Measurements from ENCODE around the gene HERC6. TPM values are rescaled to one million over a fixed set of nuclear protein-coding genes. Genes with fewer than 3 reads are reported as not detected.

Gene HERC6
- total and polyA plus RNA-seq, 2 experiments from 2014 or later = 7.7 to 11.5 TPM

DNA sequence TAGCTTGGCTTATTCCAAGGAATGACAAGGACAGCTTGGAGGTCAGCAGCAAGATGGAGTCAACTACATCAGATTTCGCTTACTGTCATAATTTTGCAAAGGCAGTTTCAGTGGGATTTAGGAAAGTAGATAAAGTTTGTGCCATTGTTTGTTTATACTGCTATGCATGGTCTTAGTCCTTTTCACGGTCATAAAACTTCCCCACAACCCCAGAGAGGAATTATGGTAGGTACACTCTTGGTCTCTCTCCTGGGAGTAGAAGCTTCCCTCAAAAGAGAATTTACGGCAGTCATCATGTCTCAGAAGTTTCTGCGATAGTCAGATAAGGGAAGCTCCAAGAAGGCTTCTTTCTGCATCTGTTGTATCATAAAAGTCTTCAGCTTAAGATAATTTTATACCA is 27.9 kb upstream of the HERC6 start:
- H3K27ac ChIP-seq = no peak overlapping the region
- no peaks in the 10 kb centered on the region for H3K4me1 ChIP-seq (ENCODE audit: low read depth)
- no peaks in the 10 kb centered on the region for H3K27me3 ChIP-seq
- peaks cover 2% of the 10 kb centered on the region for H3K9me3 ChIP-seq (ENCODE audit: low read depth)
- DNase-seq (ENCODE audit: low read depth in 1 of 2, low spot score in 1 of 2) = no peak
- H3K36me3 ChIP-seq = no peaks in the 10 kb centered on the region
- TF ChIP-seq, protein P1, sequence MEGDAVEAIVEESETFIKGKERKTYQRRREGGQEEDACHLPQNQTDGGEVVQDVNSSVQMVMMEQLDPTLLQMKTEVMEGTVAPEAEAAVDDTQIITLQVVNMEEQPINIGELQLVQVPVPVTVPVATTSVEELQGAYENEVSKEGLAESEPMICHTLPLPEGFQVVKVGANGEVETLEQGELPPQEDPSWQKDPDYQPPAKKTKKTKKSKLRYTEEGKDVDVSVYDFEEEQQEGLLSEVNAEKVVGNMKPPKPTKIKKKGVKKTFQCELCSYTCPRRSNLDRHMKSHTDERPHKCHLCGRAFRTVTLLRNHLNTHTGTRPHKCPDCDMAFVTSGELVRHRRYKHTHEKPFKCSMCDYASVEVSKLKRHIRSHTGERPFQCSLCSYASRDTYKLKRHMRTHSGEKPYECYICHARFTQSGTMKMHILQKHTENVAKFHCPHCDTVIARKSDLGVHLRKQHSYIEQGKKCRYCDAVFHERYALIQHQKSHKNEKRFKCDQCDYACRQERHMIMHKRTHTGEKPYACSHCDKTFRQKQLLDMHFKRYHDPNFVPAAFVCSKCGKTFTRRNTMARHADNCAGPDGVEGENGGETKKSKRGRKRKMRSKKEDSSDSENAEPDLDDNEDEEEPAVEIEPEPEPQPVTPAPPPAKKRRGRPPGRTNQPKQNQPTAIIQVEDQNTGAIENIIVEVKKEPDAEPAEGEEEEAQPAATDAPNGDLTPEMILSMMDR (IDR thresholded peaks at IDR 0.05; ENCODE audit: low read depth, low read length) = no peak
- H3K4me3 ChIP-seq = no peak overlapping the region

DNA sequence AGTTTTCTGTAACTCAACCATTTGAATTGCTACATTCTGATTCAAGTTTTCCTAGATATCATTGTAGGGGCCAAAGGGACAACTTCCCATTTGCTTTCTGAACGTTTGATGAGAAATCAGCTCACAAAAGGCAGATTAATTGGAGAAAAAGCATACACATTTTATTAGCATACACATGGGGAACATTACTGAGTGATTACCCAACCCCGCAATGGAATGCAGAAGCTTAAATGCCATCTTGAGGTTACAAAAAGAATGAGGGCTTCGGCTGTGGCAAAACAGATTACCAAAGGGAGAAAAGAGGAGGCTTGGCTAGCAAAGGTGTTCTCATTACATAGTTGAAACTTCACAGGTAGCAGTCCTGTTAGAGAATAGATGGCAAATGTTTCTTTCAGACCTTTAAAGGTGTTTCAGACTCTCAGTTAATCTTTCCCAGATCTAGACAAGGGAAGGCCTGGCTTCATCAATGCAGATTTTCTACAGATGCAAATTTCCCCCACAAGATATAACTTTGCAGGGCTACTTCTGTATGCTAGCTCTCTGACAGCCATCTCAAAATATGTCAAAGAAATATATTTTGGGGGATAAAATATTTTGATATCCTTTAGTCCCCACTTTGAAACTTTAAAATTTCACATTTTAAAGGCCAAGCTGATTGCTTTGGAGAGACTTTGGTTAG is 26.5 kb upstream of the HERC6 start:
- Histone ChIP-seq H3K27ac (no peak overlapping the region), H3K27me3 (no peaks in the 10 kb centered on the region), H3K4me3 (no peak overlapping the region), H3K4me1 (ENCODE audit: low read depth) (no peaks in the 10 kb centered on the region), H3K9me3 (ENCODE audit: low read depth) (peaks cover 2% of the 10 kb centered on the region), H3K36me3 (no peaks in the 10 kb centered on the region)
- TF ChIP-seq, protein P1 (IDR thresholded peaks at IDR 0.05; ENCODE audit: low read depth, low read length) = no peak
- peak in 1 of 2 donors; percentile 58 for DNase-seq (ENCODE audit: low read depth in 1 of 2, low spot score in 1 of 2)

DNA sequence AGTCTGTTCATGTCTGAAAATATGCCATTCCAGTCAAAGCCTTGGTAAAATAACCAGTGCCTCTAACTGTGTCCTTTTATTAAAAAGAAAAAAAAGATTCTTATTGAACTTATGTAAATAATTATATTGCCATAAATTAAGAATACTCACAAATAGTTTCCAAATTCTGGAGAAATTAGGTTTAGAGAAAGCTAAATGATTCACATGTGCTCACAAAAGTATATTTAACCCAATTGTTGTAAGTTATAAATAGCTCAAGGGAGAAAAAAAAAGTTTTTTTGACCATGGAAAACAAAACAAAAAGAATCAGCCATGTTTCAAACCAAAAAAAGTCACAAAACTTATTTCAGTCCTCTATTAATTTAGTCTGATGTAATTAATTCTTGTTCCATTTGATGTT is 25.3 kb upstream of the HERC6 start:
- TF ChIP-seq, protein P1 (IDR thresholded peaks at IDR 0.05; ENCODE audit: low read depth, low read length) = no peak
- peaks cover 2% of the 10 kb centered on the region for H3K9me3 ChIP-seq (ENCODE audit: low read depth)
- H3K27me3 ChIP-seq = no peaks in the 10 kb centered on the region
- H3K27ac ChIP-seq = no peak overlapping the region
- DNase-seq (ENCODE audit: low read depth in 1 of 2, low spot score in 1 of 2) = no peak
- no peak overlapping the region for H3K4me3 ChIP-seq
- H3K4me1 ChIP-seq (ENCODE audit: low read depth) = no peaks in the 10 kb centered on the region
- H3K36me3 ChIP-seq = no peaks in the 10 kb centered on the region

DNA sequence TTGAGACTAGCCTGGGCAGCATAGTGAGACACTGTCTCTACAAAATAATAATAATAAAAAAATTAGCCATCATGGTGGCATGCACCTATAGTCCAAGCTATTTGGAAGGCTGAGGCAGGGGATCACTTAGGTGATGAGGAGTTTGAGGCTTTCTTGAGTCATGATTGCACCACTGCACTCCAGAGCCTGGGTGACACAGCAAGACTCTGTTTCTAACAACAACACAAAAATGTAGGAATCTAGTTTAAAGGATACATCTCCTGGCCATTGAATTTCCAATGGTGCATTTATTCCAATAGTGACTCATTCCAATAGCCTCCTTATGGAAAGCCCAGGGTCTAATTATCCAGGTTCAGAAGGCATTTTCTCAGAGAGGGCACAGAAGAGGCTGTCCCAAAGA is 21.9 kb upstream of the HERC6 start:
- H3K9me3 ChIP-seq (ENCODE audit: low read depth) = peaks cover 2% of the 10 kb centered on the region
- TF ChIP-seq, protein P1 (IDR thresholded peaks at IDR 0.05; ENCODE audit: low read depth, low read length) = no peak
- no peaks in the 10 kb centered on the region for H3K4me1 ChIP-seq (ENCODE audit: low read depth)
- H3K36me3 ChIP-seq = no peaks in the 10 kb centered on the region
- no peak overlapping the region for H3K4me3 ChIP-seq
- no peak overlapping the region for H3K27ac ChIP-seq
- H3K27me3 ChIP-seq = no peaks in the 10 kb centered on the region
- no peak for DNase-seq (ENCODE audit: low read depth in 1 of 2, low spot score in 1 of 2)

DNA sequence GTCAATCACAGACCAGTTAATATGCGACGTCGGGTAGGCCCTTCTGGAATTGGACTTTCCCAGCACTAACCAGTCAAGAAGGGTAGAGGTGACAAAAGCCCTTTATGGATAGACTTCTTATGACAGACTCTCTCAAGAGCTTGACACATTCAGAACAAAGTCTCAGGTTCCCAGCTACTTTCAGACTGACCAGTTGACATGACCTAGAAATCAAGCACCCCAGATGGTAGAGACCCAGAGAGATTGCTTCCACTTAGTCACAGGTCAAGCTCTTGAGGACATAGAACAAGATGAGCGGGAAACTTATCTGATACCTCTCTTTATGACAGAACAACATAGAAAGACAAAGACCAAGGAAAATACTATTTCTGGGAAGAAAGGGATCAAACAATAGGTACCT is 21.4 kb upstream of the HERC6 start:
- no peak overlapping the region for H3K4me3 ChIP-seq
- H3K9me3 ChIP-seq (ENCODE audit: low read depth) = peaks cover 2% of the 10 kb centered on the region
- no peaks in the 10 kb centered on the region for H3K27me3 ChIP-seq

More for the DNA sequence above, 21.4 kb upstream of the HERC6 start:
- TF ChIP-seq, protein P1 (IDR thresholded peaks at IDR 0.05; ENCODE audit: low read depth, low read length) = no peak
- no peak overlapping the region for H3K27ac ChIP-seq
- H3K4me1 ChIP-seq (ENCODE audit: low read depth) = no peaks in the 10 kb centered on the region
- H3K36me3 ChIP-seq = no peaks in the 10 kb centered on the region
- DNase-seq (ENCODE audit: low read depth in 1 of 2, low spot score in 1 of 2) = no peak

All from cardiac muscle cell (in vitro differentiated cells and primary cell).